ENCODE results near the gene GOSR1. TPM values are rescaled to one million over a fixed set of nuclear protein-coding genes. Genes with fewer than 3 reads are reported as not detected.
"Not testable (repeated sequence)": the region's sequence is repeated elsewhere in the genome, so short reads cannot be mapped to it uniquely, and the experiment has no call there.

The GOSR1 gene
- total RNA-seq, 1 donor from 2014 or later, result 38.3 TPM

- no peak for DNase-seq (ENCODE audit: low read depth)
- TF ChIP-seq CTCF (IDR thresholded peaks at IDR 0.05; ENCODE audit: insufficient read depth, low read length, poor library complexity, severe bottlenecking), result no peak
- peaks cover 9% of the 10 kb centered on the region for H3K27me3 ChIP-seq (ENCODE audit: control insufficient read depth, insufficient read depth, low read length)
- no peak overlapping the region for H3K4me3 ChIP-seq (ENCODE audit: low read depth, low read length)
- H3K36me3 ChIP-seq (ENCODE audit: control insufficient read depth, insufficient read depth, low read length), result no peaks in the 10 kb centered on the region
These were observed 93.5 kb downstream of the GOSR1 start for GRCh38 chr17:30570596-30571265.

- H3K4me3 ChIP-seq (ENCODE audit: low read depth, low read length); H3K36me3 ChIP-seq (ENCODE audit: control insufficient read depth, insufficient read depth, low read length); H3K27me3 ChIP-seq (ENCODE audit: control insufficient read depth, insufficient read depth, low read length); DNase-seq (ENCODE audit: low read depth): not testable (repeated sequence)
These were observed 94.2 kb downstream of the GOSR1 start for GRCh38 chr17:30571404-30571803.

GRCh38 chr17:30571921-30572320 lies 94.7 kb downstream of the GOSR1 start:
- Histone ChIP-seq H3K27me3 (ENCODE audit: control insufficient read depth, insufficient read depth, low read length) (peaks cover 4% of the 10 kb centered on the region), H3K4me3 (ENCODE audit: low read depth, low read length) (no peak overlapping the region), H3K36me3 (ENCODE audit: control insufficient read depth, insufficient read depth, low read length) (no peaks in the 10 kb centered on the region)
- no peak for DNase-seq (ENCODE audit: low read depth)
- TF ChIP-seq CTCF (IDR thresholded peaks at IDR 0.05; ENCODE audit: insufficient read depth, low read length, poor library complexity, severe bottlenecking), result no peak

- H3K4me3 ChIP-seq (ENCODE audit: low read depth, low read length); H3K27me3 ChIP-seq (ENCODE audit: control insufficient read depth, insufficient read depth, low read length); H3K36me3 ChIP-seq (ENCODE audit: control insufficient read depth, insufficient read depth, low read length); DNase-seq (ENCODE audit: low read depth): not testable (repeated sequence)
These were observed 95.7 kb downstream of the GOSR1 start for GRCh38 chr17:30572651-30573554.

- no peak for DNase-seq (ENCODE audit: low read depth)
- Histone ChIP-seq H3K36me3 (ENCODE audit: control insufficient read depth, insufficient read depth, low read length) (no peaks in the 10 kb centered on the region), H3K27me3 (ENCODE audit: control insufficient read depth, insufficient read depth, low read length) (peaks cover 3% of the 10 kb centered on the region), H3K4me3 (ENCODE audit: low read depth, low read length) (no peak overlapping the region)
- no peak for TF ChIP-seq CTCF (IDR thresholded peaks at IDR 0.05; ENCODE audit: insufficient read depth, low read length, poor library complexity, severe bottlenecking)
These were observed 96.5 kb downstream of the GOSR1 start for GRCh38 chr17:30573603-30574175.

GRCh38 chr17:30574309-30574708 lies 97.1 kb downstream of the GOSR1 start:
- H3K27me3 ChIP-seq (ENCODE audit: control insufficient read depth, insufficient read depth, low read length); H3K36me3 ChIP-seq (ENCODE audit: control insufficient read depth, insufficient read depth, low read length); DNase-seq (ENCODE audit: low read depth); H3K4me3 ChIP-seq (ENCODE audit: low read depth, low read length): not testable (repeated sequence)

GRCh38 chr17:30574806-30575205 lies 97.6 kb downstream of the GOSR1 start:
- not testable (repeated sequence) for H3K36me3 ChIP-seq (ENCODE audit: control insufficient read depth, insufficient read depth, low read length); DNase-seq (ENCODE audit: low read depth); H3K4me3 ChIP-seq (ENCODE audit: low read depth, low read length); H3K27me3 ChIP-seq (ENCODE audit: control insufficient read depth, insufficient read depth, low read length)

- H3K36me3 ChIP-seq (ENCODE audit: control insufficient read depth, insufficient read depth, low read length); DNase-seq (ENCODE audit: low read depth); H3K27me3 ChIP-seq (ENCODE audit: control insufficient read depth, insufficient read depth, low read length); H3K4me3 ChIP-seq (ENCODE audit: low read depth, low read length): not testable (repeated sequence)
These were observed 98.6 kb downstream of the GOSR1 start for GRCh38 chr17:30575648-30576325.
